Panc1 (cell line): ENCODE results near the gene SLC38A5. TPM values are rescaled to one million over a fixed set of nuclear protein-coding genes. Genes with fewer than 3 reads are reported as not detected.
"Not testable (repeated sequence)": the region's sequence is repeated elsewhere in the genome, so short reads cannot be mapped to it uniquely, and the experiment has no call there.

Experiments
- ATAC-seq: fragments of 200-7000 bp; cut with Tn5 transposase; 2 replicates; pipeline ENCODE4 v1.9.1; 2020; ENCODE audit warnings: mild to moderate bottlenecking, moderate library complexity
- BruUV-seq: library from RNA; stranded (reverse); fragments of 400-500 nt; replicated peaks from 2 replicates; lab custom pipeline; 2021; lab: Mats Ljungman, UMichigan
- CTCF ChIA-PET: fragments of 300-600 bp; sonication (Branson Sonifier 250); formaldehyde crosslinking; loops from one replicate; lab custom pipeline; 2022; ENCODE audit warnings: antibody characterized with exemption; lab: Charles Lee
- POLR2A ChIA-PET: fragments of 300-600 bp; sonication (Branson Sonifier 250); formaldehyde crosslinking; loops from one replicate; lab custom pipeline; 2022; ENCODE audit warnings: antibody characterized with exemption; lab: Charles Lee
- DNase-seq: peaks from one replicate; pipeline ENCODE4 v3.0.0-alpha.2; 2010; ENCODE audit warnings: low read depth, low spot score
- H3K27ac ChIP-seq: 2 replicates; pipeline ENCODE4 v1.5.1; 2011; ENCODE audit warnings: mild to moderate bottlenecking, low read length, inconsistent platforms
- H3K27me3 ChIP-seq: fragments of 200-500 bp; sonication (Bioruptor generic); 2 replicates; pipeline ENCODE4 v1.6.0; 2014; ENCODE audit warnings: low read length, inconsistent platforms; ENCODE audit not compliant: control insufficient read depth, insufficient read depth
- H3K36me3 ChIP-seq: fragments of 200-500 bp; sonication (Bioruptor generic); 2 replicates; pipeline ENCODE4 v1.5.1; 2014; ENCODE audit warnings: inconsistent platforms, mild to moderate bottlenecking, low read length, moderate library complexity; ENCODE audit not compliant: control insufficient read depth, insufficient read depth
- H3K4me1 ChIP-seq: 2 replicates; pipeline ENCODE4 v1.5.1; 2011; ENCODE audit warnings: inconsistent platforms, mild to moderate bottlenecking, low read length, moderate library complexity; ENCODE audit not compliant: control insufficient read depth, insufficient read depth
- H3K4me3 ChIP-seq, 2 experiments: 2 replicates each; pipeline ENCODE4 v1.5.1; 2011 to 2012; ENCODE audit warnings: low read depth in 2 of 2, low read length in 2 of 2, mild to moderate bottlenecking in 2 of 2, inconsistent platforms in 1 of 2, moderate library complexity in 1 of 2
- H3K9me3 ChIP-seq: fragments of 200-500 bp; sonication (Bioruptor generic); 2 replicates; pipeline ENCODE4 v1.5.1; 2014; ENCODE audit warnings: low read depth, mild to moderate bottlenecking, inconsistent platforms, low read length, moderate library complexity; ENCODE audit not compliant: control insufficient read depth, insufficient read depth
- in situ Hi-C: cut with HindIII; loops from 2 replicates; pipeline ENCODE4 v1.10.0; 2016; ENCODE audit warnings: low sequenced_read_pairs, low pct_unique_long_range_greater_than_20kb
- intact Hi-C: fragments of 100-400 bp; cut with micrococcal nuclease; formaldehyde crosslinking; loops from one replicate; pipeline ENCODE4 v1.10.0; 2022; ENCODE audit not compliant: unreplicated experiment
- total RNA-seq: library from RNA; stranded (reverse); gene quantifications from one replicate; pipeline ENCODE4 v1.2.1, GENCODE V29; 2021; ENCODE audit not compliant: unreplicated experiment

The SLC38A5 gene
- total RNA-seq, 1 experiment from 2014 or later: 1.1 TPM

DNA sequence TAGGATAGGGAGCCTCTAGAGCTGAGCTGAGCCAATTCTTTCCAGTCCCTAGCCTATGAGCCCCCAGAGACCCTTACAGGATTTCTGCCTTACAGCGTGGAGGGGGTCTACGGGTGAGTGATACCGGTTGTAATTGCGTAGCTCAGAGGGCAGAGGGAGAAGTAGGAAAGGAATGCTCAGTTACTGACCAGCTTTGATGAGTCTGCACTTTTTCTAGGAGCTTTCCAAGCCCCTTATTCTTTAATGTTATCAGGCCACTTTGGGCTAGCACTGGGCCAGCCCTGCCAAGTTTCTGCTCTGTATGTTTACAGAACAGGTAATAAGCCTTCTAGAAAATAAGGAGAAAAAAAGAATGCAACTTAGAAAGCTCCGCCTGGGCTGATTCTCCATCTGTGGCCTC is 40.5 kb downstream of the SLC38A5 start:
- H3K9me3 ChIP-seq, H3K4me3 ChIP-seq, BruUV-seq, H3K27me3 ChIP-seq, H3K27ac ChIP-seq, CTCF ChIA-PET, in situ Hi-C loops, ATAC-seq, POLR2A ChIA-PET, H3K36me3 ChIP-seq, H3K4me1 ChIP-seq, intact Hi-C loops, DNase-seq: not testable (repeated sequence)

DNA sequence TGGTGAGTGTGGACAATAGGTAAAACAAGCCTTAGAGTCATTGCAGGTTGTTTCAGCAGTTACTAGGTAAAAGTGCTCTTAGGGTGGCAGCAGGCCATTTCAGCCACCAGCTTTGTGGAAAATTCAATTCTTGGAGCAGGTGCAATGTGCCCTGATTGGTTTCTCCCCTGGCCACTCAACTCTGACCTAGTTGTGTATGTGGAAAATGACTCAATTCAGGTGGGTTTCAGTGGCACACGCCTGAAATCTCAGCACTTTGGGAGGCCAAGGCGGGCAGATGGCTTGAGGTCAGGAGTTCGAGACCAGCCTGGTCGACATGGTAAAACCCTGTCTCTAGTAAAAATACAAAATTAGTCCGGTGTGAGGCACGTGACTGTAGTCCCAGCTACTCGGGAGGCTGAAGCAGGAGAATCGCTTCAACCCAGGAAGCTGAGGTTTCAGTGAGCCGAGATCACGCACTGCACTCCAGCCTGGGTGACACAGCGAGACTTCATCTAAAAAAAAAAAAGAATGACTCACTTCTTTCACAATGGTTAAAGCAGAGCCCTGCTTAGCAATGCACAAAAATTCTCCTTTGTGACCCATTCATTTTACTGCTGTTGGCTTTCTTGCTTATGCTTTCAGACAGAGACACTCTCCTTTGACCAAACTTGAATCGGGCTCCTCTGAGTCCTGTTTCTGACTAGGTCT is 42.9 kb downstream of the SLC38A5 start:
- ATAC-seq, H3K36me3 ChIP-seq, H3K27ac ChIP-seq, H3K4me1 ChIP-seq, DNase-seq, H3K27me3 ChIP-seq, intact Hi-C loops, BruUV-seq, H3K4me3 ChIP-seq, CTCF ChIA-PET, in situ Hi-C loops, H3K9me3 ChIP-seq, POLR2A ChIA-PET: not testable (repeated sequence)

DNA sequence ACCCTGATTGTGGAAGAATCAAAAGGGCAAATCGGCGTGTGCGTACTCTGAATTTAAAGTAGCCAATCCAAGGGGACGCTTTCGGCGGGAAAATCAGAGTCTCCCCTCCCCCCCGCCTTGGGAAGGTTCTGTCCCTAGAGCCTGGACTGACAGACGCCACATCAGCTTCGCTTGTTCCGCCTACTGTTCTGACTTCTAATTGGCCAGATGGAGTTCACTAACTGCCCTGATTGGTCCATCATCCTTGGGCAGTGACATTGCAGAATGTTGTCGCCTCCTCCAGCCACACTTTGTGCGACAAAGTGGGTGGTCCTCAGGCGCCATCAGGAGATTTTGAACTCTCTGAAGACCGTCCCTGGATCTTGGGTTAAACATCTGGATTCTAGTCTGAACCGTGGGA is 58.2 kb downstream of the SLC38A5 start, which contains the start of gene SSX4B:
Gene SSX4B, minus strand, starts transcription at position 101 of the 400 bp plus-strand sequence. CDS start 588 bp downstream, outside the sequence.
- H3K9me3 ChIP-seq, BruUV-seq, intact Hi-C loops, H3K27me3 ChIP-seq, ATAC-seq, in situ Hi-C loops, POLR2A ChIA-PET, H3K4me1 ChIP-seq, CTCF ChIA-PET, H3K4me3 ChIP-seq, DNase-seq, H3K36me3 ChIP-seq, H3K27ac ChIP-seq: not testable (repeated sequence)

Other genes starting within 250 kb of the SLC38A5 start
- gene SSX1, start 214.9 kb downstream of the SLC38A5 start, total RNA-seq: 0.13 TPM
- gene SSX3, start 113.6 kb downstream of the SLC38A5 start, total RNA-seq: not detected
- 0.15 TPM for gene SSX4, start 86.7 kb downstream of the SLC38A5 start, total RNA-seq
- 0.15 TPM for gene SSX4B, start 58.3 kb downstream of the SLC38A5 start, total RNA-seq
- 43.1 TPM for gene FTSJ1, start 5.9 kb upstream of the SLC38A5 start, total RNA-seq
- gene PORCN, start 38.7 kb upstream of the SLC38A5 start, total RNA-seq: 8.6 TPM
- gene EBP, start 51.5 kb upstream of the SLC38A5 start, total RNA-seq: 157 TPM
- gene TBC1D25, start 69.5 kb upstream of the SLC38A5 start, total RNA-seq: 29.4 TPM
- gene RBM3, start 104.2 kb upstream of the SLC38A5 start, total RNA-seq: 528 TPM
- 91.3 TPM for gene WDR13, start 127.2 kb upstream of the SLC38A5 start, total RNA-seq
- 0.82 TPM for gene WAS, start 213.5 kb upstream of the SLC38A5 start, total RNA-seq
- 25.6 TPM for gene SUV39H1, start 226.5 kb upstream of the SLC38A5 start, total RNA-seq